ENCODE data around the gene PDE6B. TPM values are rescaled to one million over a fixed set of nuclear protein-coding genes. Genes with fewer than 3 reads are reported as not detected.
A peak's percentile ranks its signal among the peaks of the same experiment; 100 is the strongest.
"Not testable (repeated sequence)": the region's sequence is repeated elsewhere in the genome, so short reads cannot be mapped to it uniquely, and the experiment has no call there.

Gene PDE6B
- 4.8 TPM for total RNA-seq
- long read RNA-seq, partial matches to known transcripts, result 4 of 6 reads
- long read RNA-seq, other reads (novel, unspliced or antisense), result 2 of 6 reads

DNA sequence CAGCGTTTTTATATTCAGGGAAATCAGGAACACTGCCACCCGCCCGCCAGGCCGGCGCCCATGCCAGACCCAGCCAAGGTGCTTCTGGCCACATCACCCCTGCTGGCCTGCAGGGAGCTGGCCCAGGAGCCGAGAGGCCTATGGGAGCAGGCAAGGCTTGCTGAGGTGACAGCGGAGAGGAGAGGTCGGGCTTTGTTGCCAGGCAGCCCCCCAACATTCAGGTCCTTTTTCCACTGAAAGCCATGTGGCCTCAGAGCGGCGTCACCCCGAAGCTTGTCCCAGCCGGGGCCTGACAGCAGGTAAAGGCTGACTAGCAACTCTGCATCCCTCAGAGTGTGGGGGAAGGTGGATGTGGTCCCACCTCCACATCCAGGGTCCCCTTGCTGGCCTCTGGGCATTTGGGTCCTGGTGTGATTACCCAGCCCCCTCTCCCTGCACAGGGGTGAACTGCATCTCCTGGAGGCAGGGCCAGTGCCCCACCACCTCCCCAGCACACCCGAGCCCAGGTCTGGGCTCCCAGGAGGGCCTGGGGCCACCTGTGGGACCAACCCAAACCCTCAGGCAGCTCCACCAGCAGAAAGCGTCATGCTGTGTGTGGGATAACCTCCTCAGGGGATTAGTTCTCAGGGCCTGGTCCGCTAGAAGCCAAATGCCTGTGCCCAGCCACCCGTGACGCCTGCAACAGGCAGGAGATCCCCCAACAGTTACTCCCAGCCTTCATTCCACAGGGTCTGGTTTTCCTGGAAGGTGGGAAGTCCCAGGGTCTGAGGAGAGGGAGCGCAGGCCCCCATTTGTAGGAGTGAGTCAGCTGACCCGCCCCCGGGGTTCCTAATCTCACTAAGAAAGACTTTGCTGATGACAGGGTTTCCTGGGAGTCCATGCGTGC is at the start of gene PDE6B:
PDE6B (plus strand) TSS at position 869 of the 886 bp plus-strand sequence. CDS start 54 bp downstream, outside the sequence.
- DNase-seq (ENCODE audit: low spot score), result peak; percentile 43
- intact Hi-C loops (cut with DNase I), result no loop called here

DNA sequence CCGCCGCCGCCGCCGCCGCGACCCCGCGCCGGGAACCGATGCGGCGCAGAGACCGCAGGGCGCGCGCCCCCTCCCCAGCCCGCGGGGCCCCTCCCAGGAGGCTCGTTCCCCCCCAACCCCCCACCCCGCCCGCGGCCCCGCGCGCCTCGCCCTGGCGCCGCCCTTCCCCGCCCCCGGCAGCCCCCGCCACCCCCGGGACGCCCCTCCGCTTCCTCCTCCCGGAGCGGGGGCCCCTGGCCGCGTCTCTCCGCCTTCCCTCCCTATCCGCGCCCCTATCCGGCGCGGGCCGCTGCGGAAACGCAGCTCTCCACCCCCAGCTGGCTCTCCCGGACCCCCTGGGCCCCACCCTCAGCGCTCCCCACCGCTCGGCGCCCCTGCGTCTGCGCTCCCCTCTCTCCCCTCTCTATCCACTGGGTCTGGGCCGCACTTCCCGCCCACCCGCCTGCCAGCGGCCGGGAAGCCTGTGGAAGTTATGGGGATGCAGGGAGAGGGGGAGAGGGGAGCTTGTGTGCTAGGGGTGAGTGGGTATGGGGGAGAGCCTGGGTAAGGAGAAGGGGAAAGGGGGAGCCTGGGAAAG is 49.0 kb upstream of the PDE6B start, which contains the start of gene TMEM271:
TMEM271 (minus strand) TSS at position 51 of the 577 bp plus-strand sequence. CDS start 233 bp downstream, outside the sequence.
- intact Hi-C loops (cut with DNase I), result no loop called here
- peak; percentile 31 for DNase-seq (ENCODE audit: low spot score)

DNA sequence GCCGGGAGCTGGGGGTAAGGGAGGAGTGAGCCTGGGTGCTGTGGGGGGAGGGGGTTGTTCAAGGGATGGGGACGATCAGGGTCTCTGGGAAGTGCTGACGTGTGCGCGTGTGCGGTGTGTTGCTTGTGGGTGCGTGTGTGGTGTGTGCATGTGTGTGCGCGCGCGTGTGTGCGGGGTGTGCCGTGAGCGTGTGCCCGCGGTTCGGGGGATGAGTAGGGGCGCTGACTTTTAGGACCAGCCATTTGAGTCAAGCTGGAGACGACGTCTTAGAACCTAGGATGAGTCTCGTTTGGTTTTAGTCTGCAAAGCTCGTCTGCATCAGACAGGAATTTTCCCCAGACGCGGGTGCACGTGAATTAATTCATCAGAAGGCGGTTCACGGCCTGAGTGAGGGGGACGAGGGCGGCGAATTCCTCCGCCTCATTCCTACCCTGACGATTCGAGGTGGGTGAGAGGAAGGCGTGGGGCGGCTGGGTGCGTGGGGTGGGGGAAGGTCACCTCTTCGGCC is 48.3 kb upstream of the PDE6B start:
- peak; percentile 17 for DNase-seq (ENCODE audit: low spot score)
- intact Hi-C loops (cut with DNase I), result no loop called here

DNA sequence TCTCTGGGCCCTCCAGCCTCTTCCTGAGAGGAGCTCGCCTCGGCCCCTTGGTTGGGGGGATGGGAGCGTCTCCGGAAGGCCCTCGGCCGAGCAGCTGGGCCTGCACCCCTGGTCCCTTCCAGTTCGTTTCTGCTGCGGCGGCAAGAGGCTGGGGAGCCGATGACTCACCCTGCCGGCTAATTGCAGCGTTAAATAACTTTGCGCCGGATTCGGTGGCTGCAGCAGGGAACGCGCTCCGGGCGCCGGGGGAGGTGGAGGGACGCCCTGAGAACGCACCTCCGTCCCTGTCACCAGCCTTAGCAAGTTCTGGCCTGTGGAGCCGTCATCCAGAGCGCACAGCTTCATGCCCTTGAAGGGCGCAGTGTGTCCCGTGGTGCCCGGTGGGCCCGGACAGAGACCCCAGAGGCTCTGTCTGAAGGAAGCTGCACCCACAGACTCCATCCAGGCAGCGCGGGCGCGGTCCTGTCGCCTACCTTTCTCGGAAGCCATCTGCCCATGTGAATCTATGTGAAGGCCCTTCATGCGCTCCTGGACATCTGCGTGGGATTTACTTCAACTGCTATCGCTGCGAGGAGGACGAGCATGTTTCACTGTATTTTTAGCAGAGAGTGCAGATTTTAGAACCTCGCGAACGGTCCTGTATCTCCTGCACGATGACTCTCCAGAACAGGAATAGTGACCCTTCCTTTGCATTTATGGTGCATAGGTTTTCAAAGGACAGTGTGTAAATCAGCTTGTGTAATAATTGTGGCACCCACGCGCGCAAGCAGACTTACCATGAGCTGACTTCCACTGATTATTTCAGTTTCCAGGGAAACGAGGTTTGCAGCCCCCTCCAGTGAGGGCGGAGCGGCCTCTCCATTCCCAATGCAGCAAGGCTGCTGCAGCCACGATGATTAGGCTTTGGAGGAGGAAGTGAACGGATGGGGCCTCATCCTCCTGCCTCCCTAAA is 47.6 kb upstream of the PDE6B start:
- intact Hi-C loops (cut with DNase I), result no loop called here

DNA sequence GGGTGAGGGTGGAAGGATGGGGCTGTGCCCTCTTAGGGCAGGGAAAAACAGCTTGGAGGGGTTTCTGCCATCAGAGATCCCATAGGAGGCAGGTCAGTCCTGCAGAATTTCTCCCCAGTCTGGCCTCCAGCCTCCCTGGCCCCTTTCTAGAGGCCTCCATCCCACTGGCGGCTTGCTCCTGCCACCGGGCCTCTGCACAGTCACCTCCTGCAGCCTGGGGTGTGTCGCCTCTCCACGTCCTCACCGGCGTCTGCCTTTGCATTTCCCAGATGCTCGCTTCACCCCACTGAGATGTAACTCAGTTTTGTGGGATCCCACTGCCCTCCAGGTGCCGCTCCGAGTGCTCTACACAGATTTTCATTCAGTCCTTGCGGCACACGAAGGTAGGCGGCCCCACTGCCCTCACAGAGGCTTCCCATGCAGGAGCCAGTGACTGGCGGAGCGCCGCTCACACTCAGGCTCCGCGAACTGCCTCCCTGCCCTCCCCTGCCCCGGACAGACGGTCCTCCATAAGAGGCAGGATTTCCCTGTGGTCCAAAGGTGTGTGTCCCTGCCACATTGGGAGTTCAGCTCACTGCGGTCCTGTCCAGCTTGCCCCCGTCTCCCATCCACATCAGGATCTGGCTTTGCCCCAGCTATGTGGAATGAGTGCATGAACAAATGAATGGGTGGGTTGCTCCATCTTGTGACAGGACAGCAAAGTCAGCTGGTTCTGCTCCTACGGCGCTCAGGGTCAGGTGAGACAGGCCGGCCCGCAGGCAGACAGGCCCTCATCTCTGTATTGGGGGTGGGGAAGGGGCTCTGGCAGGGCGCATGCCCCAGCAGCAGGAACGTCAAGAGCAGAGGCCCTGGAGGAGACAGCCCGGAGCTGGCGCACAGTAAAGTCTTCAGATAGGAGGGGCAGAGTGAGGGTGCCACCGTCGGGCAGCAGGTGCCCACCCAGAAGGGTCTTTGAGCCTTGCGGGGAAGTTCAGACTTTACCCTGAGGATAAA is 46.6 kb upstream of the PDE6B start:
- intact Hi-C loops (cut with DNase I), result no loop called here

More for the DNA sequence above, 47.6 kb upstream of the PDE6B start:
- DNase-seq (ENCODE audit: low spot score), result peak; percentile 44

DNA sequence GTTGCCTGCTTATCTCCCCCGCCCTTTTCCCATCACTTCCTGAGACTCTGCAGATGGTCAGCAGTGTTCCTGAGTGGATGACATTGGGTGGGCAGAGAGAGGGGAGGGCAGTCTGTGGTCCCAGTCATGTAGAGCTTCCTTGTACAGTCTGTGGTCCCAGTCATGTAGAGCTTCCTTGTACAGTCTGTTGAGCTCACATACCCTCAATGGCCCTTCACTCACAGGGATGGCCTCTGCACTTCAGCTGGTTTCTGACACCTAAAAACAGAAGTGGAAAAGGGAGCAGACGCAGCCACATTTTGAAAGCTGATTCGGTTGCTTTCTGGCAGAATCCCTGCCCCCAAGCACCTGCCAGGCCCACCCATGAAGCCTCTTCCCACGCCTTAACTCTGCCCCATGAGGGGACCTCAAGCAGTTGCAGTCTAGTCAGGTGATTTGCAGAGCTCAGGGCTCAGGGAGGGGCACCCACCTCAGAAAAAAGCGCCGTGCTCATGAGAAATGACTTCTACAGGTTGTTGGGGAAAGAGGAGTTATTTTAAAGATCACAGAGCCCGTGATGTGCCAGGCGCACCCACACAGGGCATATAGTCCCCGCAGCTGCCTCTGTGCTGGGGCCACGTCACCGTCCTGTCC is 45.7 kb upstream of the PDE6B start:
- intact Hi-C loops (cut with DNase I), result no loop called here
- DNase-seq (ENCODE audit: low spot score), result peak; percentile 53

More for the DNA sequence above, 46.6 kb upstream of the PDE6B start:
- peak; percentile 61 for DNase-seq (ENCODE audit: low spot score)

DNA sequence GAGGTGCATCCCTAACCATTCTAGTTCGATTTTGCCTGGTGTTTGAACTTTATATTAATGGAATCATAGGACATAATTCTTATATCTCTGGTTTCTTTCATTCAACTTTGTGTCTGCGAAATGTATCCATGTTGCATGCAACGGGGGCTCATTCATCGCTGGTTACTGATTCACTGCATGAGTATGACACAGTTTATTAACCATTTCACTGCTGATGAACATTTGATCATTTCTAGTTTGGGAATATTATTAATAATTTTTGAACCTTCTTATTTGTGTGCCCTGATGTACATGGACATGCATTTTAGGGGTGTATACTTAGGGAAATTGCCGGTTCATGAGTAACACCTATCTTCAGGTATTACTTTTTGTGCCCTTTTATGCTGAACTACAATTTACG is 44.2 kb upstream of the PDE6B start:
- DNase-seq (ENCODE audit: low spot score), result peak; percentile 19
- intact Hi-C loops (cut with DNase I), result no loop called here

DNA sequence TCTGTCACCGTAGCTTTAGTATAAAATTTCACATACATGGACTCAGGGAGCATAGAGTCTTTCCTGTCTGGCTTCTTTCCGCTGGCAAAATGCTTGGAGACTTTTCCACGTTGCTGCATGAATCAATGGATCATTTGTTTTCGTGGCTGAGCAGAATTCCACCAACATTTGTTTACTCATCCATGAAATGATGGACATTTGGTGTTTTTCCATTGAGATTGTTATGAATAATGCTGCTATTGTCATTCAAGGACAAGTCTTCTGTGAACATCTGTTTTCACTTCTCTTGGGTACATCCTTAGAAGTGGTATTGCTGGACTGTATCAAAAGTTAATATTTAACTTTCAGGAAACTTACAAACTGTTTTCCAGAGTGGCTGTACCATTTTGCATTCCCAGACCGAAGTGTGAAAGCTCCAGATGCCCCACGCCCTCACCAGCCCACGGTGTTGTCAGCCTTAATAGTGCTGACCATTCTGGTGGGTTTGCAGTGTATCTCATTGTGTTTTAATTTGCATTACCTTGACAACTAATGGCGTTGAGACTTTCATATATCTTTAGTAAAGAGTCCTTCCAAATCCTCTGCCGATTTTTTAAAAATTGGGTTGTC is 43.5 kb upstream of the PDE6B start:
- no peak for DNase-seq (ENCODE audit: low spot score)
- intact Hi-C loops (cut with DNase I), result no loop called here

DNA sequence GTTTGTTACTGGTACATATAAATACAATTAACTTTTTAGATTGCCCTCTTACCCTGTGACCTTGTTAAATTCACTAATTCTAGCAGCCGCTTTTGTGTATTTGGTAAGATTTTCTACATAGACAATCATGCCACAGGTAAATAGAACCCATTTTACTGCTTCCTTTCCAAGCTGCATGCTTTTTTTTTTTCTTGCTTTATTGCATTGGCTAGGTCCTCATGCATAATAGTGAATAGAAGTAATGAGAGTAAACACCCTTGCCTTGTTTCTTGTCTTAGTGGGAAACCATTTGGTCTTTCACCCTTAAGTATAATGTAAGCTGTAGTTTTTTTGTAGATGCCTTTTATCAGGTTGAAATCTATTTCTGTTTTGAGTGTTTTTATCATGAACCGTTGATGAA is 41.6 kb upstream of the PDE6B start:
- DNase-seq (ENCODE audit: low spot score), result no peak
- intact Hi-C loops (cut with DNase I), result no loop called here

DNA sequence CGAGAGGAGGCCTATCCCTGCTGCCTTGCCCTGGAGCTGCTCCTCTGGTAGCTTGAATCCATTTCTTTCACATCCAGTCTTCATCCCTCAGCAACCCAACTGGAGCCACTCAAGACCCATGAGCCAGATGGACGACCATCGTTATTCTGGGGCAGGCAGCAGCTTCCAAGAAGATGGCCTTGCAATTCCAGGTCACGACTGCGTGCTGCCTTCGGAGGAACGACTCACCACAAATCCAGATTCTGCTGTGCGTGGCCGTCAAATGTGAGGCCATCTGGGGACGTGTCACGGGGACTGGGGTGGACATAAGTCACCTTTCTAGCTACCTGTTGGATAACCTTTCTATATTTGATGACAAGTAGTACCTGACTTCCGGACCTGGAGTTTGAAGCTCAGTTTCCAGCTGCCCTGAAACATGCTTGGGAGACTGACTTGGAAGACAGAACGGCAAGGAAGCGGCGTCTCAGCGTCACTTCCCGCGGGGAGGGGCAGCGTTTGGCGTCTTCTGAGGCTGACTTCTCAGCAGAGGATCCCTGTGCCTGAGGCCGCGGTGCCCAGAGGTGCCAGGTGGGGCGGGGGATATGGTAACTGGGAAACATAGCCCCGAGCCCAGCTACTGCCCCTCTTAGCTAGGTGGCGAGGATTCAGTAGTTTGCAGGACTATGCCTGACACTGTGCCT is 37.6 kb upstream of the PDE6B start:
- DNase-seq (ENCODE audit: low spot score), result peak; percentile 44
- intact Hi-C loops (cut with DNase I), result no loop called here

DNA sequence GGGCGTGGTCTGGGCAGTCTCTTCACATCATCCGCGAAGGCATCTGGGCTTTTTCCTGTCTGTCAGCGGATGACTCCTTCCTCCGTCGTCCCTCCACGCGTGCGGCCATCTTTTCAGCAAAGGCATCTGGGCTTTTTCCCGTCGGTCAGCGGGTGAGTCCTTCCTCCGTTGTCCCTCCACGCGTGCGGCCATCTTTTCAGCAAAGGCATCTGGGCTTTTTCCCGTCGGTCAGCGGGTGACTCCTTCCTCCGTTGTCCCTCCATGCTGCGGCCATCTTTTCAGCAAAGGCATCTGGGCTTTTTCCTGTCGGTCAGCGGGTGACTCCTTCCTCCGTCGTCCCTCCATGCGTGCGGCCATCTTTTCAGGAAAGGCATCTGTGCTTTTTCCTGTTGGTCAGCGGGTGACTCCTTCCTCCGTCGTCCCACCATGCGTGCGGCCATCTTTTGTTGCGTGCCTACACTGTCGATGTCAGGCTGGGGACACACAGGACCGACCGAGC is 37.0 kb upstream of the PDE6B start:
- peak; percentile 19 for DNase-seq (ENCODE audit: low spot score)
- intact Hi-C loops (cut with DNase I), result no loop called here

DNA sequence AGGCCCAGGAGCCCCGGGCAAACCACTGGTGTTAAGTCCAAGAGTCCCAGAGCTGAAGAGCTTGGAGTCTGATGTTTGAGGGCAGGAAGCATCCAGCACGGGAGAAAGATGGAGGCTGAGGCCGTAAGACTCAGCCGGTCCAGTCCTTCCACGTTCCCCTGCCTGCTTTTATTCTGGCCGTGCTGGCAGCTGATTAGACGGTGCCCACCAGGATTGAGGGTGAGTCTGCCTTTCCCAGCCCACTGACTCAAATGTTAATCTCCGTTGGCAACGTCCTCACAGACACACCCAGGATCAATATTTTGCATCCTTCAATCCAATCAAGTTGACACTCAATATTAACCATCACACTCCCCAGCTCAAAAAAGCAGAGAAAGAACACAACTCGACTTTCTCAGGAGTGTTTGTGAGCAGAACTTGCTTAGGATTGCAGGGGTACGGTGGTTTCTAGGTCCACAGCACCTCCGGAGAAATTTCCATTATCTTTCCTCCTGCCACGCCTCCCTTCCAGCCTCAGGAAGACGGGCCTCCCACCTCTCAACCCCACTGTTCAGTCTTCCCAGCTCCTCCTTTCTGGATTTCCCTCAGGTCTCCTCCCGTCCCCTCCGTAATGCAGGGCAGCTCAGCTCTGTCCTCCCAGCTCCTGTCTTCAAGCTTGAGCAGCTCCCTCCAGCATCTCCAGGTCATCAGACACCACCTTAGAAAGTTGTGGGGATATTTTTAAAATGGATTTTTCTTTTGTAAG is 36.0 kb upstream of the PDE6B start:
- intact Hi-C loops (cut with DNase I), result no loop called here
- peak; percentile 14 for DNase-seq (ENCODE audit: low spot score)

DNA sequence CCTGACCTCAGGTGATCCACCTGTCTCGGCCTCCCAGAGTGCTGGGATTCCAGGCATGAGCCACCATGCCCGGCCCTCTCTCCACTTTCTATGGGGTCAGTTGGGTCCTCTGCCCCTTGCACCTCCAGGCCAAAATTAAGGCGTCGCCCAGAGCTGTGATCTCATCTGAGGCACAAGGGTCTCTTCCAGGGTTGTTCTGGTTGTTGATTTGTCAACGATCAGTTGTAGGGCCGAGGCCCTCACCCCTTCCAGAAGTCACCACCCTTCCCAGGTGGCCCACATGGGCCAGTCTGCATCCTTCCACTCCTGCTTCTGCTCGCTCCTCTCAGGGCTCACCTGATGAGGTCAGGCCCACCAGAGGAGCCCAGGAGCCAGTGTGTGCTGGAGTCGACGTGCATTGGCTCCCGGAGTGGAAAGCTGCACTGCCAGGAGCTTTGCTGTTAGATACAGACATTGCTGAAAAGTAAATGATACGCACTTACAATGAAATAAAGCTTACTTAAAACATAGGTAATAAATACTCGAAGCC is 35.0 kb upstream of the PDE6B start:
- intact Hi-C loops (cut with DNase I), result no loop called here
- DNase-seq (ENCODE audit: low spot score), result peak; percentile 26

DNA sequence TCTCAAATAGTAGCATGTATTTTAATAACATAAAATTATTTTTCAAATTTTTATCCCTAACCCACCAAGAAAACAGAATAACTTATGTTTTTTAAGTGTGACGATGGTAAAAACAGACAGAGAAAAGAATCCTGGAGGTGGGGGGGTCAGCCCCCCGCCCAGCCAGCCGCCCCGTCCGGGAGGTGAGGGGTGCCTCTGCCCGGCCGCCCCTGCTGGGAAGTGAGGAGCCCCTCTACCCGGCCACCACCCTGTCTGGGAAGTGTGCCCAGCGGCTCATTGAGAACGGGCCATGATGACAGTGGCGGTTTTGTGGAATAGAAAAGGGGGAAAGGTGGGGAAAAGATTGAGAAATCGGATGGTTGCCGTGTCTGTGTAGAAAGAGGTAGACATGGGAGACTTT is 33.2 kb upstream of the PDE6B start:
- intact Hi-C loops (cut with DNase I); DNase-seq (ENCODE audit: low spot score): not testable (repeated sequence)

DNA sequence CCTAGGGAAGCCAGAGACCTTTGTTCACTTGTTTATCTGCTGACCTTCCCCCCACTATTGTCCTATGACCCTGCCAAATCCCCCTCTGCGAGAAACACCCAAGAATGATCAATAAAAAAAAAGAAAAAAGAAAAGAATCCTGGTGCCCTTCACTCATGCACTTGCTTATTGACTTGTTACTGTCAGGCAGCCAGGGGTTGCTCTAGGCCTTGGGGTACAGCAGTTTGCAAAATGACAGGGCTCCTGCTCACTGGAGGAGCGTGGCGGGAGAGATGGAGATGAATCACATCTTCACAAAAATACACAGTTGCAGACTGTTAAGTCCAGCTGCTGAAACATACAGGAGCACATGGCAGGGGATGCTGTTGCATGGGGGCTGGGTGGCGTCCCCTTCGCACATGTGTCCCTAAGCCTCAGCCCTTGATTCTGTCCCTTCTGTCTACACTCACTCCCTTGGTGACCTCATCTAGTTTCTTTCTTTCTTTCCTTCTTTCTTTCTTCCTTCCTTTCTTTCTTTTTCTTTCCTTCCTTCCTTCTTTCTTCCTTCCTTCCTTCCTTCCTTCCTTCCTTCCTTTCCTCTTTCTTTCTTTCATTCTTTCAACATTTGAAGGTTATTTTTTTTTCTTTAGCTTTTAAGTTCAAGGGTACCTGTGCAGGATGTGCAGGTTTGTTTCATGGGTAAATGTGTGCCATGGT is 32.4 kb upstream of the PDE6B start:
- DNase-seq (ENCODE audit: low spot score), result no peak
- intact Hi-C loops (cut with DNase I), result no loop called here
